HG02610 (cell line): ENCODE measurements around the gene WNK2.

Experiments
- ATAC-seq: cut with Tn5 transposase; IDR thresholded peaks from one replicate; pipeline ENCODE4 v1.9.1; 2021; ENCODE audit warnings: mild to moderate bottlenecking, moderate library complexity; ENCODE audit not compliant: unreplicated experiment

The WNK2 gene

GRCh38 chr9:93184432-93185265 is 710 bp downstream of the WNK2 start:
- no peak for ATAC-seq

- ATAC-seq, result no peak
Measured at GRCh38 chr9:93185266-93186214, 1.6 kb downstream of the WNK2 start.

- no peak for ATAC-seq
Measured at GRCh38 chr9:93186215-93186945, 2.4 kb downstream of the WNK2 start.

GRCh38 chr9:93187047-93187446 is 3.1 kb downstream of the WNK2 start:
- ATAC-seq, result no peak

- ATAC-seq, result no peak
Measured at GRCh38 chr9:93187574-93187973, 3.6 kb downstream of the WNK2 start.

GRCh38 chr9:93188426-93189368 is 4.8 kb downstream of the WNK2 start:
- ATAC-seq, result no peak

GRCh38 chr9:93189369-93190132 is 5.6 kb downstream of the WNK2 start:
- ATAC-seq, result no peak

GRCh38 chr9:93190133-93190525 is 6.2 kb downstream of the WNK2 start:
- no peak for ATAC-seq

GRCh38 chr9:93190656-93191353 is 6.9 kb downstream of the WNK2 start:
- ATAC-seq, result no peak

- no peak for ATAC-seq
Measured at GRCh38 chr9:93191354-93191660, 7.4 kb downstream of the WNK2 start.

- ATAC-seq, result no peak
Measured at GRCh38 chr9:93192721-93193387, 8.9 kb downstream of the WNK2 start.

- no peak for ATAC-seq
Measured at GRCh38 chr9:93193388-93194220, 9.7 kb downstream of the WNK2 start.

- no peak for ATAC-seq
Measured at GRCh38 chr9:93194221-93194625, 10.3 kb downstream of the WNK2 start.

GRCh38 chr9:93194641-93195040 is 10.7 kb downstream of the WNK2 start:
- ATAC-seq, result no peak

- no peak for ATAC-seq
Measured at GRCh38 chr9:93196096-93197055, 12.4 kb downstream of the WNK2 start.

GRCh38 chr9:93197670-93198069 is 13.7 kb downstream of the WNK2 start:
- no peak for ATAC-seq
